GM12892 (cell line): Measurements from ENCODE around the gene CLP1.
A peak's percentile ranks its signal among the peaks of the same experiment; 100 is the strongest.

Experiments
- DNase-seq: peaks from one replicate; pipeline ENCODE4 v3.0.0; 2011; ENCODE audit not compliant: insufficient read length
- FAIRE-seq: peaks from 2 replicates; lab custom pipeline; 2011; peaks lifted over from hg19 to GRCh38; lab: Jason Lieb, UNC
- POLR2A ChIP-seq: IDR thresholded peaks from 2 replicates; pipeline ENCODE4 v1.6.1; 2011; ENCODE audit warnings: low read depth, low read length, control low read depth
- POLR2AphosphoS5 ChIP-seq: IDR thresholded peaks from 2 replicates; pipeline ENCODE4 v1.6.1; 2011; ENCODE audit warnings: low read depth, low read length, control low read depth
- TAF1 ChIP-seq: IDR thresholded peaks from 2 replicates; pipeline ENCODE4 v1.6.1; 2011; ENCODE audit warnings: low read depth, mild to moderate bottlenecking, control low read depth, low read length, borderline replicate concordance

Gene CLP1

GRCh38 chr11:57632116-57632515 is 25.4 kb upstream of the CLP1 start:
- no peak for TF ChIP-seq POLR2A
- no peak for TF ChIP-seq TAF1
- no peak for TF ChIP-seq POLR2AphosphoS5
- FAIRE-seq (no peak), DNase-seq (no peak)

GRCh38 chr11:57633394-57634070 is 24.0 kb upstream of the CLP1 start:
- DNase-seq (no peak), FAIRE-seq (no peak)

GRCh38 chr11:57634311-57634710 is 23.3 kb upstream of the CLP1 start:
- TF ChIP-seq POLR2AphosphoS5 (no peak), TAF1 (no peak), POLR2A (no peak)
- no peak for DNase-seq
- FAIRE-seq, result no peak

More at GRCh38 chr11:57633394-57634070, 24.0 kb upstream of the CLP1 start:
- no peak for TF ChIP-seq TAF1
- TF ChIP-seq POLR2A, result no peak
- TF ChIP-seq POLR2AphosphoS5, result no peak

GRCh38 chr11:57635246-57635645 is 22.3 kb upstream of the CLP1 start:
- FAIRE-seq (no peak), DNase-seq (no peak)
- TF ChIP-seq POLR2AphosphoS5 (no peak), POLR2A (no peak), TAF1 (no peak)

- no peak for DNase-seq
- TF ChIP-seq TAF1 (no peak), POLR2A (no peak), POLR2AphosphoS5 (no peak)
- no peak for FAIRE-seq
These were observed 19.9 kb upstream of the CLP1 start for GRCh38 chr11:57637626-57638004.

DNA sequence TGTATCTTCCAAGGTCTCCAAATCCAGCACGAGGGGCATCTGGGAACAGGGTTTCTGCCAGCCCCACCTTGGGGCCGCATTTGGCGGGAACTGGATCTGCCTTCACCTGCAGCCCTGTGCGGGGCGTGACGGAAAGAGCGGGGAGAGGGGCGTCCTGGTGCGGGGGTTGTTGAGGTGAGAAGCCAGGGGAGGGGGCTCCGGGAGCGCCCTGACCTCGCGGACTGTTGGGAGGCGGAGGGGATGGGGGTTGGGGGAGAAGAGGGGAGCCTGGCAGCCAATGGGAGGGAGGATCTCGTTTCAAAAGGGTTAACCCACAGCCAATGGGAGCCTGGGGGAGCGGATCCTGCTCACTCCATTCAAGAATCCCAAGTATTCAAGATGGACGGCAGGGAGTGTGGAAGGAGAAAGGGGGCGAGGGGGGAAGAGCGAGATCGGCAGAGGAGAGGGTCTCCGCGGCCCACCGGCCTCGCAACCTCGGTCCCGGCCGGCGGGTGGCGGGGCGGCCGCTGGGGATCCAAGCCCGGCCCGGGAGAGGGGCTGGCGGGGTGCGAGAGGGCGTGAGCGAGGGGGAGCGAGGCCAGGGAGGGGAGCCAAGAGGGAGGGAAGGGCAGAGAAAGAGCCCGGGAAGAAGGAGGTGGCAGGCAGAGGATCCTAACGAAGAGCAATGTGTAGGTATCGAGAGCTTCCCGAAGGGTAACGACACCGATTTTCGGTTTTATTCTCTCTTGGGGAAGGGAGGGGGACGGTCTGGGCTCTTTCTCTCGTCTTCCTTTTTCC is 19.4 kb upstream of the CLP1 start:
- TF ChIP-seq POLR2A, result no peak
- no peak for TF ChIP-seq TAF1
- TF ChIP-seq POLR2AphosphoS5, result no peak
- peak; percentile 50 for FAIRE-seq
- DNase-seq, result no peak

GRCh38 chr11:57638811-57639320 is 18.7 kb upstream of the CLP1 start:
- FAIRE-seq, result peak; percentile 77
- TF ChIP-seq POLR2A, result no peak
- TF ChIP-seq POLR2AphosphoS5, result no peak
- no peak for DNase-seq

DNA sequence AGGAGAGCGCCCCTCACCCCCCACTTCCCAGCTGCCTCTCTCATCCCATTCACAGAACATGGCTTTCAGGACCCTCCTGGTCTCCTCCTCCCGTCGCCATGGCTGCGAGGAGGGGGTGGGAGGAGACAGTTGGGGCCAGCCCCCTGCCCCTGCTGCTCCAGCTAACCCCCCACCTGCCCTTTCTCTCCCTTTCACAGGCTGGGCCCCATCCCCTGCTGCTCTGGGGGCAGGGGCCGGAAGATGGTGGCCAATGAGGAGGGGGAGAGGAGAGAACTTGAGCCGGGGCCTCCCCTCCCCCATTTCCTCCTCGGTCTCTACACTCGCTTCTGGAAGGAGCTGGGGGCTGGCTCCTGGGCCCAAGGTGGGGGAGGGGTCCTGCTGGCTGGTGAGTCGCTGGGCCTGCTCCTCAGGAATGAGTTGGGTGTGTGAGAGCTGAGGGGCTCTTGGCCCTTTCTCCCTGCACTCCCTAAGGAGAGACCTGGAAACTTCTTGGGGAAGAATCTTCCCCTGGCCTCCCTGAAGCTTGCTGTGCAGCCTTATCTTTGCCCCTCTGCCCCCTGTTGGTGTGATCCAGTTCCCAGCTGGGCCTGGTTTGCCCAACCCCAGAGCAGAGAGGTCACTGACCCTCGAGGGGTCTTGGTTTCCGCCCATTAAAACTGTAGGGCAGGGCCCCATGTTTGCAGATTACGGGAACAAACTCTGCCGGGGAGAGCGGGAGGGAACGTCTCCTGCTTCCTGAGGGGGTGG is 18.1 kb upstream of the CLP1 start:
- TF ChIP-seq POLR2A (no peak), POLR2AphosphoS5 (no peak), TAF1 (no peak)
- DNase-seq, result no peak
- no peak for FAIRE-seq

DNA sequence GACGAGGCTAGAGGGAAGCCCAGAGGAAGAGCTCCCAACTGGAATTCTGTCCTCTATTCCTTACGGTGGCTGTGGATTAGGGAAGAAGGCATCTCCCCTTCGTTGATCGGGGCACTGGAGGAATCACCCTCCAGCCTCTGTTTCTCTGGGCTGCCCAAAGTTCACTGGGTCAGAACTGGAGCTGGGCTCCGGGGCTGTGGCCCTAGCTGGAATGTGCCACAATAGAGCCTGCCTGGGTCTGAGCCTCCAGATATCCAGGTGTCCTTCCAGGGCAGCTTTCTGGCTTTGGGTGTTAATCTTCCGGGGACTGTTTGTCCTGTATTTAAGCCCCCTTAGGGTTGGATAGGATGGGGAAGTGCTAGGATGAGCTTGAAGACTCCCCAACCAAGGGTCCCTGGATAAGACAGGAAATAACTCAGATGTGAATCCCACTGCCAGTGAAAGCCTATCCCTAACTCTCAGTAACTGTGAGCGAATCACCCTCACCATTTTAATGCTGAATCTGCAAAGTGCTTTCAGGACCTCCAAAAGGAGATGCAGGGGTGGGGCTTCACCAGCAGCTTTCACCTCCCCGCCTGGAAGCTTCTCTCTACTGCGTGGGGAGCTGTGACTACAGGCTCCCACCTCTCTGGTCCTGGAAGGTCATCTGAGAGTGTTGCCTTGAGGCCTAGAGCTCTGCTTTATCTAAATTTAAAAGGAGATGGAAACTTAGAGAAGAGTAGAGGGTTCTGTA is 17.3 kb upstream of the CLP1 start:
- TF ChIP-seq TAF1 (no peak), POLR2AphosphoS5 (no peak), POLR2A (no peak)
- FAIRE-seq (no peak), DNase-seq (no peak)

GRCh38 chr11:57641011-57641807 is 16.4 kb upstream of the CLP1 start:
- TF ChIP-seq POLR2AphosphoS5 (no peak), TAF1 (no peak), POLR2A (no peak)
- no peak for DNase-seq
- peak; percentile 85 for FAIRE-seq

GRCh38 chr11:57643802-57644201 is 13.8 kb upstream of the CLP1 start:
- TF ChIP-seq POLR2AphosphoS5, result no peak
- TF ChIP-seq POLR2A, result no peak
- TF ChIP-seq TAF1, result no peak
- DNase-seq (no peak), FAIRE-seq (no peak)
